ENCODE measurements around the gene SRP72. TPM values are rescaled to one million over a fixed set of nuclear protein-coding genes. Genes with fewer than 3 reads are reported as not detected.

SRP72 gene
- polyA plus RNA-seq, 5 donors: 96.3 to 148 (median 128) TPM

DNA sequence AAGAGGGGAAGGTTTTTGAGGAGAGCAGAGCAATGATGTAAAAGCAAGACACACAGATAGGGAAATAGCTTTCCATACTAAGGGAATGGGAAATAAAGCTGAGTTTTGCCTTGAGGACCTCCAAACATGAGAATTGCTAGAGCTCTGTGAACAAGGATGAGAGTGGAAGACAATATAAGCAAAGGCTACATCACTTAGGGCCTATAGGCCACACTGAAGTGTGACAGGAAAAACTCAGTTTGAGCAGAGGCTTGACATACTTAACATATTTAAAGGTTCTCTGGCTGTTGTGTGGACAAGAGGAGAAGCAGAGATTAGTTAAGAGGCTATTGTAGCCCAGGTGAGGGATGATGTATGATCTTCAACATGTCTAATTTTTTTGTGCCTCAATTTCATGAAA is 5.3 kb upstream of the SRP72 start:
- DNase-seq: no peak

DNA sequence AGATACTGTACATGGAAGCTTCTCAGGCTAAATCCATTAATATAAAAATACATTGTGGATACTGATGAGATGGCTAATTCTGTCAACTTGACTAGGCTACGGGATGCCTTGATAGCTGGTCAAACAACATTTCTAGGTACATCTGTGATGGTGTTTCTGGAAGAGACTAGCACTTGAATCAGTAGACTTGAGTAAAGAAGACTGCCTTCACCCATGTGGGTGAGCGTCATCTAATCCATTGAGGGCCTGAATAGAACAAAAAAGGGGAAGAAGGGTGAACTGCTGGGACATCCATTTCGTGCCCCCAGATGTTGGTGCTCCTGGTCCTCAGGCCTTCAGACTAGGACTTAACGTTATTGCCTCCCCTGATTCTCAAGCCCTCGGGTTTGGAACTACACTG is 3.7 kb upstream of the SRP72 start:
- DNase-seq: no peak

DNA sequence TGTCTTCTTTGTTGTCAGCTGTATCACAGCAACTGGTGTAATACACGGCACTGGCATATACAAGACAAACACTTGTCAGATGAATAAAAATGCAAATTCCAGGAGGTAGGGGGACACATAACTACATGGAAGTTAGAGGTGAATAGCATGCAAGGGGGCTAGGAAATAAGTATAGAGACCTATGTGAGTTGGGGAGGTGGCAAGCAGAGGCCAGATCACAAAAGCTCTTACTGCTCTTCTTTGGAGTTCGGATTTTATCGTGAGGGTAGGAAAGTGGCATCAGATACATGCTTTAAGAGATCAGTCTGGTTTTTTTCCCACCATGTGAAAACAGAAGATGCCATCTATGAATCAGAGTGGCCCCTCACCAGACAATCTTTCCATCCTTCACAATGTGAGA is 2.8 kb upstream of the SRP72 start:
- no peak for DNase-seq

DNA sequence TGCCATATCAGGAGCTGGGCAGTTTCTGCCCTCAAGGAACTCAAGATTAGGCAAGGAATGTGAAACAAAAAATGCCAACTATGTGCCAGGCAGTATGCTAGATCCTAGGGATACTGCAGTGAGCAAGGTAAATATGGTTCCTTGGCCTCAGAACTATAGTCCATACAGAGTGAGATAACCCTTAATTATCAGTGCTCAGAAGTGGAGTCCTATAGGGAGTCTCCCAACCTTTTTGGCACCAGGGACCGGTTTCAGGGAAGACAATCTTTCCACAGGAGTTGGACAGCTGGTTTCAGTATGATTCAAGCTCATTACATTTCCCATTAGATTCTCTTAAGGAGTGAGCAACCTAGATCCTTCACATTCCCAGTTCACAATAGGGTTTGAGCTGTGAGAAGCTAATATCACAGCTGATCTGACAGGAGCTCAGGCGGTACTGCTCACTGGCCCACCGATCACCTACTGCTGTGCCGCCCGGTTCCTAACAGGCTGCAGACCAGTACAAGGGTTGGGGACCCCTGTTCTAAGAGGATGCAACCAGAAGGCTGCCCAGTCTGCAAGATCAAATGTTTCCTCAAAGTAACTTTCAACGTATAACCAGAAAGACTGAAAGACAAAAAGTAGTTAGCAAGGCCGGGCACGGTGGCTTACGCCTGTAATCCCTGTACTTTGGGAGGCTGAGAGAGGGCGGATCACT is 1.7 kb upstream of the SRP72 start:
- DNase-seq: peak in 1 of 2 donors; percentile 4

DNA sequence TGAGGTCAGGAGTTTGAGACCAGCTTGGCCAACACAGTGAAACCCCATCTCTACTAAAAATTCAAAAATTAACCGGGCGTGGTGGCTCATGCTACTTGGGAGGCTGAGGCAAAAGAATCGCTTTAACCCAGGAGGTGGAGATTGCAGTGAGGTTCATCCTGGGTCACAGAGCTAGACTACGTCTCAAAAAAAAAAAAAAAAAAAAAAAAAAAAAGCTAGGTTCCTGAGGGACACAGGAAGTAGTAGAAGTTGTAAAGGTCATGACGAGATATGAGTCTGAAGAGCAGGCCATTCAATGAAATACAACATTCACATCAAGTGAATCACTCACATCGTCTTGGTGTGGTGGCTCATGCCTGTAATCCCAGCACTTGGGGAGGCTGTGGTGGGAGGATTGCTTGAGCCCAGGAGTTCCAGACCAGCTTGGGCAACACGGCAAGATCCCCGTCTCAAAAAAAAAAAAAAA is 1.1 kb upstream of the SRP72 start:
- DNase-seq: peak; percentile 6 to 9

DNA sequence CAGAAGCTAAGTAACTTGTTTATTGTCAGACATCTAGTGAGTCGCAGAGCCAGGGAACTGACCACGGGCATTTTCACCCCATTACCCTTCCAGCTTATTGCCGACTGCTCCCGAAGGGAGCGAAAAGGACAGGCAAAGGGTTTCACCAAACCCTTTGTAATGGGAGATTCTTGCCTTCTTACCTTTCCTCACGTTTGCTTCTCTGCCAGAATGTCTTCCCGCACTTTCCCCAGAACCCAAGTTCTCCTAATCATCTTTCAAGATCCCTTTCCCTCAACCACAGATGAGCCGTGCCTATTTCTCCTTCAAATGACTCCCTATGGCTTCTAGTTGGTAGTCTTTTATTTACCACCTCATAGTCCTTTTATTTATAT is 520 bp upstream of the SRP72 start:
- DNase-seq: peak in 1 of 2 donors; percentile 11

DNA sequence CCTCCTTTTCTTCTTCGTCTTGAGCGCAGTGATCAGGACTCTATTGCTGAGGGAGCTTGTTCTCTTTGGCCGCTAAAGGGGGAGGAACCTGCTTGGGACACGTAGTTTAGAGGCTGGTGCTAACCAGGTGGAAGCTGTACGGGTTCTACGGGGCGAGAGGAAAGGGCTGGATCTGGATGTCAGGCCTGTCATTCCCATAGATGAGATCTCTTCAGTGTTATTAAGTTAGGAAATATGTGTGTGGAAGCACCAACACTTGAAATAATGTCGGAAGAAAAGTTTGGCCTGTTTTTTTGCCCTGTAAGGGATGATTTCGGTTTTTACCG is 643 bp downstream of the SRP72 start:
- DNase-seq: peak in 1 of 2 donors; percentile 29

DNA sequence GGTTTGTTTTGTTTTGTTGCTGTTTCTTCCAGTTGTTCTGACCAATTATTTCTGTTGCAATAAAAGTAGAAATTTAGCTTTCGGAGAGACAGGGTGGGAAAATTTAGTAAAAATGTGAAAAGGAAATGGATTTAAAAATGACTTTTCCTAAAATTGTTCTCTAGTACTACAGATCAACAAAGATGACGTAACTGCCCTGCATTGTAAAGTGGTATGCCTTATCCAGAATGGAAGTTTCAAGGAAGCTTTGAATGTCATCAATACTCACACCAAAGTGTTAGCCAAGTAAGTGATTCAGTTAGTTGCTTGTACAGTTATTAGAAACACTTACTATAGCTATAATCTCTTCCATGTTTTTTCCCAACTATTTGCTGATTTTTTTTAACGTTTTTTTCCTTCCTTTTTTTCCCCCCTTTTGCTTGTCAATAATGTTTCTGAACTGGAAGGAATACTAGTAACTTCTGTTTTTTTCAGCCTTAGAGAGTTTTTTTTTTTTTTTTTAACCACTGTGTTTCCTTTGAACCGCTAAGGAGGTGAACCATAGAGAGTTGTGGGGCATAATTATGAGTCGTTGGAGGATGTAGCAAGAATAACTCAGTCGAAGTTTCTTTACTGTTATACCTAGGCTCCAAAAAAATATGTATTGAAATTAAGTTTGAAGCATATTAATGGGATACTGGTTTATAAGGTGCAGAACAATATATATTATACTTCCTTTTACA is 2.2 kb downstream of the SRP72 start:
- DNase-seq: no peak

DNA sequence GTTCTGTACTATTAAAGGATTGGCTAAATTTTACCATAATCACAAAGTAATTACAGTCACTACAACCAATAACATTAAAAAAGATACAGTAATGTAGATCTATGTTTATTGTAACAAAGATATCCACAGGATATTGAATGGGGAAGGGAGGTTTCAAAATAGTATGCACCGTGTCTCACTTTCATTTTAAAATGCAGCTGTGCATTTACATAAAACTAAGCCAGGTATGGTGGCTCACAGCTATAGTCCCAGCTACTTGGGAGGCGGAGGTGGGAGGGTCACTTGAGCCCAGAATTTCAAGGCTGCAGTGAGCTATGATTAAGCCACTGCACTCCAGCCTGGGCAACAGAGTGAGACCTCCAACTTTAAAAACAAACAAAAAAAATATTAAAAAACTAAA is 8.5 kb downstream of the SRP72 start:
- DNase-seq: no peak

DNA sequence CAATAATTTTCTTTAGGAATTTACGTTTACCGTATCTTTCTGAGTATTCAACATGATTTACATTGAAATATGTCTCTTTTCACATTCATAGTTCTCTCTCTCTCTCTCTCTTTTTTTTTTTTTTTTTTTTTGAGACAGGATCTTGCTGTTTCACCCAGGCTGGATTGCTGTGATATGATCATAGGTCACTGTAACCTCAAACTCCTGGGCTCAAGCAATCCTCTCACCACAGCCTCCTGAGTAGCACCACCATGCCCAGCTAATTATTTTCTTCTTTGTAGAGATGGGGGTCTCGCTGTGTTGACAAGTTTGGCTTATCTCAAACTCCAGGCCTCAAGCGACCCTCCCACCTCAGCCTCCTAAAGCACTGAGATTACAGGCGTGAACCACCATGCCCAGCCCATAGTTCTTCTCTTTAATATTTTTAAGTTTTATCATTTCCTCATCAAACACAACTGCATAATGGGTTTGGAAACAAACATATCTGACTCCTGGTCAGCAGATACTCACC is 9.8 kb downstream of the SRP72 start:
- no peak for DNase-seq

DNA sequence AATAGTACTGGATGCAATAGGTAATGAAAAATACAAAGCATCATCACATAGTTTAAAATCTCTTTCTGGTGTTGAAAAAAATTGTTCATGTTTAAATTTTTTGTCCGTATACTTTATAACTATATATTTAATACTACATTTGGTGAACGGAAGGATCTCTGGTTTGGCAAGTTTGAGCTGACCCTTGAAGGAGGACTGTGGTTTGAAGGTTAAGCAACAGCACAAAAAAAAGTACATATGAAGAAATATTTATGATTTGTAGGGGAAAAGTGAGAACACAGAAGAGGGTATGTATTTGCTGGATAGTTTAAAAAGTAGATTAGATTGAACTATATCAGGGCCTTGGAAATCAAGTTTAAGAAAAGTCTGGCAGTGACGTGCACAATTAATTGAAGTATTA is 13.3 kb downstream of the SRP72 start:
- no peak for DNase-seq

DNA sequence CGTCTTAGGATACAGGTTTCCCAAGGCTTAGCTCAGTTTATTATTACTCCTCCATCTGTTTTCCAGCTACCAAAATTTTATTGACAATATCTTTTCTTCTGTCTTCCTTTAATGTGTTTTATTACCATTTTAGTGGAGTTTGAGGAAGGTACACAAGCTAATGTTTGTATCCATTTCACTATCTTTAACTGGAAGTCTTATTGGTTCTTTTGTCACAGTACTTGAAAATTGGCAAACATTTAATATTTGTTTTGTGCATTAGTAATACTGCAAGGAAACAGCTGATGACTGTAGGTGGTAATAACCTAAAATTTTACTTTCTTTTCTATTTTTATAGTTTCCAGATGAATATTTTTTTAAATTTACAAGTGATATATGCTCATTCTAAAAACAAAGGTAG is 28.8 kb downstream of the SRP72 start:
- DNase-seq: no peak

DNA sequence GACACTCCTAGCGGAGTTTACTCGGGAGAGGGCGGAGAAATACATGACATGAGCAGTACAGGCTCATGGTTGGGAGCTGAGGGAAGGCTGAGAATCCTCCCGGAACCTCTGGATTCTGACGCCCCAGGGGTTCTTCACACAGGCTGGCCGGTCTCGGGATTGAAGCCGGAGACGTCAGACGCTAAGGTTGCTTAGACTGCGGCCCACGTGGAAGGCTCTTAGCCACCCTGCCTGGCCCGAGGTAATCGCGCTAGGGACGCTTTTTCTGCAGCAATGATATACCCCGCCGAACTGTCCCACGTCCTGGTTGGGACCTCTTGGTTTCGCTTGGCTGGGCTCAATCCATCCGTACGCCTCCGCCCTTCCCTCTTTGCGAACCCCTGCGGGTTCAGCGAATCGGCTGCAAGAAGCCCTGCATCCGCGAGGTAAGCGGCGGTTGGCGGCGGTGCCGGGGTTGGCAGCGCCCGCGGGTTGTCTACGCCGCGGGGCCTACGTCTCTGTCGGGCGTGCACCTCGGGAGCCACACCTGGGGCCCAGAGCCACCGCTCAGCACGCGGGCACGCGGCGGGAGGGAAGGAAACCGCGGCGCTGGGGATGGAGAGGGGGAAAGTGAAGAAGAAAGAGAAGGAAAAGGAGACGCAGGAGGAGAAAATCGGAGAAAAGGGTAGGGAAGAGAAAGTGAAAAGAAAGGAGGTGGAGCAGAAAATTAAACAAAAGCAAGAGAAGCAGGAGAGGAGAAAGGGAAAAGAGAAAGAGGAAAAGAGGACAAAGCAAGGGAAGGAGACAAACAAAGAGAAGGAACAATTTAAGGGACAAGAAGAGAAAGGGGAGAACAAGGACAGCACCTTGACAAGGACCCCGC is 38.1 kb downstream of the SRP72 start, which contains the start of gene ARL9:
Gene ARL9 (plus strand): TSS at position 523 of the 862 bp plus-strand sequence. CDS start 72 bp downstream, at position 595.
- DNase-seq: peak; percentile 58

DNA sequence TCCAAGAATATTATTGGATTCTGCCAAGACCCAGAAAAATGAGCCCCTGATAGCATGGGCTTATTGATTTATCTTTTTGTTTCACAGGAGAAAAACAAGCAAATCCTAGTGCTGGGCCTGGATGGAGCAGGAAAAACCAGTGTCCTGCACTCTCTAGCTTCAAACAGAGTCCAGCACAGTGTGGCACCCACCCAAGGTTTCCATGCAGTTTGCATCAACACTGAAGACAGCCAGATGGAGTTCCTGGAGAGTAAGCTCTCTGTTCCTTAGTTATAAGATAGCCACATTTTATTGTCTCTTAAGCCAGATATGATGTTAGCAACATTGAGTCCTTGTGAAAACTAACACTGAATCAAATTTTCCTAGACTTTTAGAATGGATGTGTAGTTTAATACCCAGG is 43.7 kb downstream of the SRP72 start:
- no peak for DNase-seq

DNA sequence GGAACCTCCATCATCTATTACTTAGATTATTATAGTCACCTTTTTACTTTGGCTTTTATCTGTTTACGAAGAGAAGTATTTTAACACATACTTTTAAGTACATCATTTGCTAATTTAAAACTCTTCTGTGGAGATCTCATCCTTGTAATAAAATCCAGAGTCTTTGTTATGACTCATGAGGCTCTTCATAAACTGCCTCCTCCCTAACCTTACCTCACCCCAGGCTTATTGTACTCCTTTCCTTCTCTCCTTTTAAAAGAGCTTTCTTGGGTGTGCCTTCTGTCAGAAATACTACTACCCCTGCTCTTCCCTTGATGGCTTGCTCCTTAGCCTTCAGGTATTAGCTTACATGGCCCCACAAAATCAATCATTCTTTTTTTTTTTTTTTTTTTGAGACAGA is 44.7 kb downstream of the SRP72 start:
- DNase-seq: no peak

DNA sequence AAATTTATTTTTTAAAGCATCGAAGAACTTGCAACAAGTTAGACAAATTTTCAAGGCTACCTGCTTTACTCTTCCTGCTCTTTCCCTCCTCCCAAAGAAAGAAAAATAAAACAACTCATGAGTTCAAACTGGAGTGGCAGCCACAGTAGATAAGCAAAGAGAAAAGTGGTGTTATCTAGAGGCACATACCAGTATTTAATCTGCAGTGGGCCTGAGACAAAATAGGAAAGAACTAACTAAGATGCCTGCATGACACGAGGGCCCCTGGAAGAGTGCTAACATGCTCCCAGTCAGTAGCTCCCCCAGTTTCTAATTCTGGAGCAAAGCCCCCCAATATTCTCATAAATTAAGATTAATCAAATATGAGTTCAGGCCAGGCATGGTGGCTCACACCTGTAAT is 46.1 kb downstream of the SRP72 start:
- DNase-seq: no peak

DNA sequence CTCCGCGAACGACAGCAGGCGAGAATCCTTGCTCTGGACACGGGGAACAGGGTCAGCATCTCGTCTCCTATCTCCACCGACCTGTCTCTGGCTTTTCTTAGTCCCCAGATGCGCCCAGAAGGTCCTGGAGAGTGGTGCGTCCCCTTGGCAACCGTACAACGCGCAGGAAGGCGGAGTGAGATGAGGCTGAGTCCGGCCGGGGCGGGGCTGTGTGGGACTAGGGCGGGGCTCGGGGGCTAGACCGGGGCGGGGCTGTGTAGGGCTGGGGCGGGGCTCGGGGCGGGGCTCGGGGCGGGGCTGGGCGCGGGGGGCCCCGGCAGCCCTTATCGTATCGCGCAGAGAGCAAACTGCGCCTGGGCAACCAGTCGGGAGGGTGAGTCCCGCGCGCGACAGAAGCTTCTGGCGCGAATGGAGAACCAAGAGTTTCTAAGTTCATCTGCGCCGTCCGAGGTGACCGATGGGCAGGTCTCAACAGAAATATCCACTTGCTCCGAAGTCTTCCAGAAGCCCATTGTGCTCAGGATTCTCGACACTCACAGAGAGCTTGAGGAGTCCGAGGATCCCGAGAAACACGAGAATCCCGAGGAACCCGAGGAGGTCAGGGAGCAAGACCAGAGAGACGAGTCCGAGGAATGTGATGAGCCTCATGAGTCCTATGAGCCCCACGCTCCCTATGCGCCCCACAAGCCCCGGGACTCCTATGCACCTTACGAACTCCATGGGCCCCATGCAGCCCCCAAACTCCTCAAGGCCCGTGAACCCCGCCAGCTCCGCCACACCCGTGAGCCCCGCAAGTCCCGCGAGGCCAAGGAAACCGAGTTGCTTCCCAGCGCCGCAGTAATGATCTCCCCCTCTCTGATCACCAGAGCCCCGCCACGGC is 63.1 kb downstream of the SRP72 start:
- peak; percentile 62 to 70 for DNase-seq

DNA sequence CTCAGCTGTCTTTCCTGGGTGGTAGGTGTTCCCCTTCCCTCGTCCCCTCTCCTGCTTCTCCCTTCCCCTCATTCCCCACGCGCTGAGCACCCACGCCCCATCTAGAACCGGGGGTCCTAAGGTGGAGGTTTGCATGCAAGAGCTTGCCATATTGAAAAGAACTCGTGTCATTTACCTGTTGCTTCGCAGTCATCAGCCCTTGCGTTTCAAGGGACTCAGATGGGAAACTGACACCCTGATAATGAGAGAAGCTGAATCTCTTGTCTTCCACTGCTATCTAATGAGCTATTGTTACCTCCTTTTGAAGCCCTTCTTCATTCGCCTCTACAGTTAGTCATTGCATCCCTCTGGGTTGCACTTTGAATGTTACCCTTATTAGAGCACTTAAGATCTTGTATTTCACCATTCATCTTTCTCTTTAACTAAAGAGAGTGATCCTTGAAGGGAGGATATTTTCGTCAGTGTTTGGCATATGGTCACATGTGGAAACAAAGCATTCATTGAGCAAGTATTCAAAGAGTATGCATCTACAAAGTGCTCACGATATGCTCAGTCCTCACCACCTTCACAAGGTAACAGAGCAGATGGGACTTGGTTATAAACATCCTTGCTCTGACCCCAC is 63.8 kb downstream of the SRP72 start:
- DNase-seq: no peak

DNA sequence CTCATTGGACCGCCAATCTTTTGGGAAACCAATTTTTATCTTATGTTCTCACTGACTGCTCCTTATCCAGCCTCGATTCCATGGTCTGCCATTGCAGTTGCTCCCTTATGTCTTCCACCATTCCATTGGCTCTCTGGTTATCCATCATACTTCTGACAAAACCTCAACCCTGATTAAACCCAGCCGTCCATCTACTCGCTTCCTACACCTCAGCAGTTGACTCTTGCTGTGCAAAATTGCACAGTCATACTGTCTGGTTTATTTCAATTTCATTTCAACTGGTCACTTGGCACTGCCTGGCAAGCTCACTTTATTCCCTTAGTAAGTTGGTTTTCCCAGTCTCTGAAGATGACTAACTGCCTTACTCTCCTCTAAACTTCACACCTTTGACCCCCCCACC is 64.4 kb downstream of the SRP72 start:
- DNase-seq: no peak

DNA sequence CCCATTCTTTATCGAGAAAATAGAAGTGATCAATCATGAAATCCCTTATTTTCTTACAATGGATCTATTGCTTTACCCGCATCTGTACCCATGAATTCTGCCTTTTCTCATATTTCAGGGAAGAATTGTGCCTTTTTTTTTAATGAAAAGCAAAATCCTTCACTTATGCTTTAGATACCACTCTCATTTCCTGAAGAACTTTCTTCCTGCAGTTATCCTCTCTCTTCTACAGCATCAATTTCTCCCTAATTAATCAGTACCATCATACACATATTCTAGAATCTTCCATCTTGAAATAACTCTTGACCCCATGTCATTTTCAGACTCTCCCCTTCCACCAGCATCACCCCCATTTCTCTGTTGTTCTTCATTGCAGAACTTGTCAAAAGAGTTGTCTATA is 64.8 kb downstream of the SRP72 start:
- DNase-seq: no peak

DNA sequence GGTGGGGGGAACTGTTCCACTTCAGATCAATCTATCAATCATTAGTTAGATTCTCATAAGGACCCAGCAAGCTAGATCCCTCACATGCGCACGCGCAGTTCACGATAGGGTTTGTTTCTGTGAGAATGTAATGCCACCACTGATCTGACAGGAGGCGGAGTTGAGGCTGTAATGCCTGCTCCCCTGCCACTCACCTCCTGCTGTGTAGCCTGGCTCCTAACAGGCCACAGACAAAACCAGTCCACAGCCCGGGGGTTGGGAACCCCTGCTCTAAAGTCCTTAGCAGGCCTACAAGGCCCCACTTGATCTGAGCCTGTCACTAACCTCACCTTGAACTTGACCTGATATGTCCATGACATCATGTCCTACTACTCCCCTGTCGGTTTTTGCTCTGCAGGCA is 68.5 kb downstream of the SRP72 start:
- no peak for DNase-seq
